Neural cell (in vitro differentiated cells): Measurements from ENCODE around the gene IGSF3. TPM values are rescaled to one million over a fixed set of nuclear protein-coding genes. Genes with fewer than 3 reads are reported as not detected.

Experiments used
- H2AFZ ChIP-seq: fragments of 200-600, 300-800 bp; sonication (generic), shearing (Covaris generic); 2 replicates; pipeline ENCODE4 v1.6.0; 2014; ENCODE audit warnings: low read depth, mild to moderate bottlenecking, antibody characterized with exemption, low read length, moderate library complexity
- H3F3A ChIP-seq: fragments of 200-600 bp; shearing (Covaris generic); 2 replicates; pipeline ENCODE4 v1.6.1; 2016; ENCODE audit warnings: mild to moderate bottlenecking, moderate library complexity, mixed read lengths, antibody characterized with exemption, low read length; ENCODE audit not compliant: insufficient read depth, poor library complexity, severe bottlenecking
- H3K27ac ChIP-seq: fragments of 200-600, 300-800 bp; sonication (generic), shearing (Covaris generic); 2 replicates; pipeline ENCODE4 v1.5.1; 2014; ENCODE audit warnings: mild to moderate bottlenecking, low read length, moderate library complexity
- H3K27me3 ChIP-seq: fragments of 300-800, 200-600 bp; sonication (generic), shearing (Covaris generic); 2 replicates; pipeline ENCODE4 v1.6.0; 2014; ENCODE audit warnings: mild to moderate bottlenecking, low read depth, low read length, moderate library complexity; ENCODE audit not compliant: insufficient read depth
- H3K36me3 ChIP-seq: fragments of 300-800, 200-600 bp; sonication (generic), shearing (Covaris generic); 2 replicates; pipeline ENCODE4 v1.5.1; 2014; ENCODE audit warnings: mild to moderate bottlenecking, antibody characterized with exemption, low read length, moderate library complexity; ENCODE audit not compliant: insufficient read depth
- H3K4me2 ChIP-seq: fragments of 300-800, 200-600 bp; sonication (generic), shearing (Covaris generic); 2 replicates; pipeline ENCODE4 v1.6.0; 2014; ENCODE audit warnings: mild to moderate bottlenecking, low read length
- H3K4me3 ChIP-seq: fragments of 300-800, 200-600 bp; sonication (generic), shearing (Covaris generic); 2 replicates; pipeline ENCODE4 v1.5.1; 2014; ENCODE audit warnings: mild to moderate bottlenecking, low read length, moderate library complexity
- H3K79me2 ChIP-seq: fragments of 200-600 bp; shearing (Covaris generic); replicated peaks from 2 replicates; pipeline ENCODE4 v1.6.0; 2014; ENCODE audit warnings: mild to moderate bottlenecking, low read length, moderate library complexity; ENCODE audit not compliant: insufficient read depth
- H3K9ac ChIP-seq: fragments of 300-800, 200-600 bp; sonication (generic), shearing (Covaris generic); 2 replicates; pipeline ENCODE4 v1.6.1; 2016; ENCODE audit warnings: mild to moderate bottlenecking, low read length, mixed read lengths
- H3K9me2 ChIP-seq: fragments of 200-600 bp; shearing (Covaris generic); 2 replicates; pipeline ENCODE4 v1.6.1; 2016; ENCODE audit warnings: mild to moderate bottlenecking, low read length, mixed read lengths; ENCODE audit not compliant: insufficient read depth
- H3K9me3 ChIP-seq: fragments of 200-600, 300-800 bp; sonication (generic), shearing (Covaris generic); 2 replicates; pipeline ENCODE4 v1.6.1; 2016; ENCODE audit warnings: mild to moderate bottlenecking, mixed run types, low read length, moderate library complexity, mixed read lengths
- H4K20me1 ChIP-seq: fragments of 200-600 bp; shearing (Covaris generic); 2 replicates; pipeline ENCODE4 v1.6.1; 2016; ENCODE audit warnings: mild to moderate bottlenecking, mixed run types; ENCODE audit not compliant: insufficient read depth
- EP300 ChIP-seq: fragments of 450-650 bp; conservative IDR thresholded peaks from 2 replicates; pipeline ENCODE4 v1.6.1; 2014; ENCODE audit warnings: antibody characterized with exemption, mild to moderate bottlenecking, moderate library complexity; ENCODE audit not compliant: poor library complexity, severe bottlenecking
- EZH2 ChIP-seq: fragments of 200-600, 300-800 bp; shearing (Covaris generic), sonication (generic); IDR thresholded peaks from 2 replicates; pipeline ENCODE4 v1.6.1; 2014; ENCODE audit warnings: antibody characterized with exemption, low read length, borderline replicate concordance, mild to moderate bottlenecking; ENCODE audit not compliant: insufficient read depth, poor library complexity, severe bottlenecking
- MXI1 ChIP-seq: fragments of 450-650 bp; conservative IDR thresholded peaks from 2 replicates; pipeline ENCODE4 v1.6.1; 2014; ENCODE audit warnings: antibody characterized with exemption, mild to moderate bottlenecking; ENCODE audit not compliant: poor library complexity, severe bottlenecking
- POLR2AphosphoS5 ChIP-seq: IDR thresholded peaks from 2 replicates; pipeline ENCODE4 v1.6.1; 2012
- RAD21 ChIP-seq: fragments of 450-650 bp; conservative IDR thresholded peaks from 2 replicates; pipeline ENCODE4 v1.6.1; 2014; ENCODE audit warnings: antibody characterized with exemption, mild to moderate bottlenecking, moderate library complexity
- SMC3 ChIP-seq: fragments of 450-650 bp; conservative IDR thresholded peaks from 2 replicates; pipeline ENCODE4 v1.6.1; 2014; ENCODE audit warnings: antibody characterized with exemption, mild to moderate bottlenecking, moderate library complexity; ENCODE audit not compliant: poor library complexity
- TAF1 ChIP-seq: IDR thresholded peaks from 2 replicates; pipeline ENCODE4 v1.6.1; 2012; ENCODE audit warnings: low read depth
- polyA plus RNA-seq: library from polyadenylated mRNA; depleted of rRNA; stranded (reverse); fragments of >200 nt; gene quantifications from 2 replicates; pipeline ENCODE4 v1.2.3, GENCODE V29; 2014
- TF ChIP-seq, protein P1 (sequence below): IDR thresholded peaks from 2 replicates; pipeline ENCODE4 v1.6.1; 2012; ENCODE audit warnings: borderline replicate concordance

The IGSF3 gene
- polyA plus RNA-seq, 1 donor from 2014 or later = 81.4 TPM

DNA sequence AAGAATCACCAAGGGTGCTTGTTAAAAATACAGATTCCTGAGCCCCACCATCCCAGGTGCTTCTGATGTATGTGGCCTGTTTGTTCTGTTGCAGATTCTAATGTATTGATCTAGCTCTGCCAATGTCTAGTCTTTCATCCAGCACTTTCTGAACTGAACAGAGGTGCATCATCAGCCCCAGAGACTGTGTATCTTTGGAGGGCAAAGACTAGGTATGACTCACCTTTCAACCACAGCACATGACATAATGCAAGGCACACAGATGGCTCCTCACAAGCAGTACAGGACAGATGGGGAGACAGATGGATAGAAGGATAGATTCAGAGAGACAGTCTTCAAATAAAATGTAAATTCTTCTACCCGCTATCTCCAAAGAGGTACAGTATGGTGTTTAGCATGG, 129.0 kb downstream of the IGSF3 start (continued):
- TF ChIP-seq, protein P1, sequence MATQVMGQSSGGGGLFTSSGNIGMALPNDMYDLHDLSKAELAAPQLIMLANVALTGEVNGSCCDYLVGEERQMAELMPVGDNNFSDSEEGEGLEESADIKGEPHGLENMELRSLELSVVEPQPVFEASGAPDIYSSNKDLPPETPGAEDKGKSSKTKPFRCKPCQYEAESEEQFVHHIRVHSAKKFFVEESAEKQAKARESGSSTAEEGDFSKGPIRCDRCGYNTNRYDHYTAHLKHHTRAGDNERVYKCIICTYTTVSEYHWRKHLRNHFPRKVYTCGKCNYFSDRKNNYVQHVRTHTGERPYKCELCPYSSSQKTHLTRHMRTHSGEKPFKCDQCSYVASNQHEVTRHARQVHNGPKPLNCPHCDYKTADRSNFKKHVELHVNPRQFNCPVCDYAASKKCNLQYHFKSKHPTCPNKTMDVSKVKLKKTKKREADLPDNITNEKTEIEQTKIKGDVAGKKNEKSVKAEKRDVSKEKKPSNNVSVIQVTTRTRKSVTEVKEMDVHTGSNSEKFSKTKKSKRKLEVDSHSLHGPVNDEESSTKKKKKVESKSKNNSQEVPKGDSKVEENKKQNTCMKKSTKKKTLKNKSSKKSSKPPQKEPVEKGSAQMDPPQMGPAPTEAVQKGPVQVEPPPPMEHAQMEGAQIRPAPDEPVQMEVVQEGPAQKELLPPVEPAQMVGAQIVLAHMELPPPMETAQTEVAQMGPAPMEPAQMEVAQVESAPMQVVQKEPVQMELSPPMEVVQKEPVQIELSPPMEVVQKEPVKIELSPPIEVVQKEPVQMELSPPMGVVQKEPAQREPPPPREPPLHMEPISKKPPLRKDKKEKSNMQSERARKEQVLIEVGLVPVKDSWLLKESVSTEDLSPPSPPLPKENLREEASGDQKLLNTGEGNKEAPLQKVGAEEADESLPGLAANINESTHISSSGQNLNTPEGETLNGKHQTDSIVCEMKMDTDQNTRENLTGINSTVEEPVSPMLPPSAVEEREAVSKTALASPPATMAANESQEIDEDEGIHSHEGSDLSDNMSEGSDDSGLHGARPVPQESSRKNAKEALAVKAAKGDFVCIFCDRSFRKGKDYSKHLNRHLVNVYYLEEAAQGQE = no peak
- TF ChIP-seq POLR2AphosphoS5 = no peak

DNA sequence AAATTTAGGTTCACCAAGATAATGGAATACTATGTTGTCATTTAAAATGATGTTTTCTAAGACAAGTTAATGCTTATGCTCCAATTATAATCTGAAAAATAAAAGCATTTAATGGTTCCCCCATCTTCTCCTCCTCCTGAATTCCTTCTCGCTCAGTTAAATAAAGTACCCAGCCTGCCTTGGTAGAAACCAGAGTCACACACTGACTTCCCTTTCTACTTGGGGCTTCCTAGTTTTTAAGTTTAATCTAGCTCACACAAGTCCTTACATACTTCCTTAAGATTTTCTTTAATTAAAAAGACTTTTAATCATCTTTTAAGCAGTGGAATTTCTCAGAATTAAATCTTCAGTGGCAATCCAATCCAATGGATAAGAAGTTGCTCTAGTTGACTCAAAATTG, 129.6 kb downstream of the IGSF3 start:
- Histone ChIP-seq H3K27me3 (no peaks in the 10 kb centered on the region), H3K9me3 (no peaks in the 10 kb centered on the region), H3F3A (no peaks in the 10 kb centered on the region), H3K9ac (no peak overlapping the region), H3K27ac (no peak overlapping the region), H3K79me2 (no peaks in the 10 kb centered on the region), H3K4me2 (no peak overlapping the region), H3K36me3 (no peaks in the 10 kb centered on the region), H3K9me2 (no peaks in the 10 kb centered on the region), H4K20me1 (no peaks in the 10 kb centered on the region), H2AFZ (no peak overlapping the region), H3K4me3 (no peak overlapping the region)
- no peak for TF ChIP-seq RAD21
- TF ChIP-seq MXI1 = no peak

DNA sequence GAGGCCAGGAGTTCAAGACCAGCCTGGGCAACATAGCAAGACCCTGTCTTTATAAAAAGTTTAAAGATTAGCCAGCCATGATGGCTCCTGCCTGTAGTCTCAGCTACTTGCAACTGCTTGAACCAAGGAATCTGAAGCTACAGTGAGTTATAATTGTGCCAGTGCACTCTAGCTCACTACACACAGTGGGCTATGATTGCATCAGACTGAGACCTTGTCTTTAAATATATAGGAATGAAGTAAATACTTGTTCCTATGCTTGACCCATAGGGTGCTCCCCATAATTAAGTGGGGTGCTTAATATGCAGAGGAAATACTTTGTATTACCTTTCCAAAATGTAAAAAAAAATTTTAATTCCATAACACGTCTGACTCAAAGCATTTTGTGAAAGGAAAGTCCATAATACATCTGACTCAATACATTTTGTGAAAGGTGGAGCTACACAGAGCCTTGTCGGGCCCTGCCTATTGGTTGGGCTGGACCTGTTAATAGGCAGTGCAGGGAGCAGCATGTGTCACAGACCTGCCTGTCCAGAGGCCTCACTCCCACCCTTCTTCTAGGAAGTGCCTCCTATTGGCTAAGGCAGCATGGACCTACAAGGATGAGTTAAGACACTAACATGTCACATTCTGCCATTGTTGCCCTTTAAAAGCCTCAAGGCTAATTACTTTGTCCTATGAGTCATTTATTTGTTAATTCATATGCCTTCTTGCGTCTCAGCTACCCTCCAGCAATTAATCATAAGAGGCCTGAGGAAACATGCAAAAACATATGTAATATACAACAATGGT, 130.3 kb downstream of the IGSF3 start:
- H3K36me3 ChIP-seq = no peaks in the 10 kb centered on the region
- TF ChIP-seq TAF1 (no peak), RAD21 (no peak), SMC3 (no peak), EP300 (no peak), EZH2 (no peak)
- TF ChIP-seq, protein P1 = no peak
- H3K9ac ChIP-seq = no peak overlapping the region
- no peak overlapping the region for H3K4me3 ChIP-seq
- no peaks in the 10 kb centered on the region for H3F3A ChIP-seq
- no peak overlapping the region for H2AFZ ChIP-seq
- no peaks in the 10 kb centered on the region for H3K9me3 ChIP-seq
- no peak overlapping the region for H3K27ac ChIP-seq
- no peak overlapping the region for H3K4me2 ChIP-seq
- H4K20me1 ChIP-seq = no peaks in the 10 kb centered on the region
- no peaks in the 10 kb centered on the region for H3K9me2 ChIP-seq
- H3K79me2 ChIP-seq = no peaks in the 10 kb centered on the region
- no peaks in the 10 kb centered on the region for H3K27me3 ChIP-seq
